ENCODE measurements around the gene LNP1. TPM values are rescaled to one million over a fixed set of nuclear protein-coding genes. Genes with fewer than 3 reads are reported as not detected.
A peak's percentile ranks its signal among the peaks of the same experiment; 100 is the strongest.

The LNP1 gene
- total RNA-seq, 1 experiment from 2014 or later = 6.7 TPM

DNA sequence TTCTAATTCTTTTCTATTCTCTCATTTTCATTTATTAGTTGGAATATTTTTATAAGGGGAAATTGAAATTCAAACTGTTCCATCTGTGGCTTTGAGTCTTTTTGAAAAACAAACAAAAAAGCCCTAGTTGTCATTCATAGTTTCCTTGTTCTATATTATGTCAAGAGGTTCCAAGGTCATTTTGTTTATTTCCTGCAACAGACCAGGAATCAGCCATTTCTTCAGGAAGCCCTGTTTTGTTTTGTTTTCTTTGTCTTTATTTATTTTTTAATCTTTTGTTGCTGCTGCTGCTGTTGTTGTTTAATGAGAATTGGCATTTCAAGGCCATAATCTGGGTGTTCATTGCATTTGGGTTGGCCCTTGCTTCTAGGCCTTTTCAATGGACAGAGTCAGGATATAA, 14.8 kb downstream of the LNP1 start (continued):
- TF ChIP-seq, protein P1, sequence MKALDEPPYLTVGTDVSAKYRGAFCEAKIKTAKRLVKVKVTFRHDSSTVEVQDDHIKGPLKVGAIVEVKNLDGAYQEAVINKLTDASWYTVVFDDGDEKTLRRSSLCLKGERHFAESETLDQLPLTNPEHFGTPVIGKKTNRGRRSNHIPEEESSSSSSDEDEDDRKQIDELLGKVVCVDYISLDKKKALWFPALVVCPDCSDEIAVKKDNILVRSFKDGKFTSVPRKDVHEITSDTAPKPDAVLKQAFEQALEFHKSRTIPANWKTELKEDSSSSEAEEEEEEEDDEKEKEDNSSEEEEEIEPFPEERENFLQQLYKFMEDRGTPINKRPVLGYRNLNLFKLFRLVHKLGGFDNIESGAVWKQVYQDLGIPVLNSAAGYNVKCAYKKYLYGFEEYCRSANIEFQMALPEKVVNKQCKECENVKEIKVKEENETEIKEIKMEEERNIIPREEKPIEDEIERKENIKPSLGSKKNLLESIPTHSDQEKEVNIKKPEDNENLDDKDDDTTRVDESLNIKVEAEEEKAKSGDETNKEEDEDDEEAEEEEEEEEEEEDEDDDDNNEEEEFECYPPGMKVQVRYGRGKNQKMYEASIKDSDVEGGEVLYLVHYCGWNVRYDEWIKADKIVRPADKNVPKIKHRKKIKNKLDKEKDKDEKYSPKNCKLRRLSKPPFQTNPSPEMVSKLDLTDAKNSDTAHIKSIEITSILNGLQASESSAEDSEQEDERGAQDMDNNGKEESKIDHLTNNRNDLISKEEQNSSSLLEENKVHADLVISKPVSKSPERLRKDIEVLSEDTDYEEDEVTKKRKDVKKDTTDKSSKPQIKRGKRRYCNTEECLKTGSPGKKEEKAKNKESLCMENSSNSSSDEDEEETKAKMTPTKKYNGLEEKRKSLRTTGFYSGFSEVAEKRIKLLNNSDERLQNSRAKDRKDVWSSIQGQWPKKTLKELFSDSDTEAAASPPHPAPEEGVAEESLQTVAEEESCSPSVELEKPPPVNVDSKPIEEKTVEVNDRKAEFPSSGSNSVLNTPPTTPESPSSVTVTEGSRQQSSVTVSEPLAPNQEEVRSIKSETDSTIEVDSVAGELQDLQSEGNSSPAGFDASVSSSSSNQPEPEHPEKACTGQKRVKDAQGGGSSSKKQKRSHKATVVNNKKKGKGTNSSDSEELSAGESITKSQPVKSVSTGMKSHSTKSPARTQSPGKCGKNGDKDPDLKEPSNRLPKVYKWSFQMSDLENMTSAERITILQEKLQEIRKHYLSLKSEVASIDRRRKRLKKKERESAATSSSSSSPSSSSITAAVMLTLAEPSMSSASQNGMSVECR (CRISPR knock-in tag; IDR thresholded peaks at IDR 0.05; ENCODE audit: borderline replicate concordance) = no peak
- TF ChIP-seq, protein P2, sequence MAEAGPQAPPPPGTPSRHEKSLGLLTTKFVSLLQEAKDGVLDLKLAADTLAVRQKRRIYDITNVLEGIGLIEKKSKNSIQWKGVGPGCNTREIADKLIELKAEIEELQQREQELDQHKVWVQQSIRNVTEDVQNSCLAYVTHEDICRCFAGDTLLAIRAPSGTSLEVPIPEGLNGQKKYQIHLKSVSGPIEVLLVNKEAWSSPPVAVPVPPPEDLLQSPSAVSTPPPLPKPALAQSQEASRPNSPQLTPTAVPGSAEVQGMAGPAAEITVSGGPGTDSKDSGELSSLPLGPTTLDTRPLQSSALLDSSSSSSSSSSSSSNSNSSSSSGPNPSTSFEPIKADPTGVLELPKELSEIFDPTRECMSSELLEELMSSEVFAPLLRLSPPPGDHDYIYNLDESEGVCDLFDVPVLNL (CRISPR knock-in tag; IDR thresholded peaks at IDR 0.05; ENCODE audit: borderline replicate concordance, low read depth) = no peak
- TF ChIP-seq, protein P3, sequence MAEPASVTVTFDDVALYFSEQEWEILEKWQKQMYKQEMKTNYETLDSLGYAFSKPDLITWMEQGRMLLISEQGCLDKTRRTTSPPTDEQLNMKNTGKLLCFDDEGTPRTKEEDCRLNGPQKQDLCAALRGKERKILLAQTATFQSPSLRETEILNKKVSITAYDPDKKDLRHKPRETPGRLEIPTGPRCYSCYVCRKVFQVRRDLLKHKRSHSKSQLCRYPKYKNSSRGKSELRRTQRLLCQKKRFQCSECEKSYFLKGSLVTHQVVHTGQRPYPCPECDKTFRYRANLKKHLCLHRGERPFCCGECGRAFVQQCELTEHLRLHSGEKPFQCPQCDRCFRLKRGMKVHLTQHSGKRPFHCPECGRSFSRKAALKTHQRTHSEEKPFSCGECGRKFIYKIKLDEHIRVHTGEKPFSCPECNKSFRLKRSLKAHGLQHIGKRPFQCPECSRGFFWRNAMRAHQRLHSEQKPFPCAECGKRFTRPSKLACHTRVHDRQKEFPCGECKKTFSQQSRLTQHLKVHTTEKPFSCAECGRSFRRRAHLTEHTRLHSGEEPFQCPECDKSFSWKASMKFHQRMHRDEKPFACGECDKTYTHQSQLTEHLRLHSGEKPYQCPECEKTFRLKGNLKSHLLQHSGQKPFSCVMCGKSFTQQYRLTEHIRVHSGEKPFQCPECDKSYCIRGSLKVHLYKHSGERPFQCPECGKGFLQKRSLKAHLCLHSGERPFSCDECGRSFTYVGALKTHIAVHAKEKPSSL (CRISPR knock-in tag; conservative IDR thresholded peaks at IDR 0.05) = no peak
- TF ChIP-seq ZBTB21 (CRISPR knock-in tag; IDR thresholded peaks at IDR 0.05; ENCODE audit: borderline replicate concordance) = no peak
- no peak for TF ChIP-seq ZNF121 (CRISPR knock-in tag; IDR thresholded peaks at IDR 0.05)
- TF ChIP-seq, protein P4, sequence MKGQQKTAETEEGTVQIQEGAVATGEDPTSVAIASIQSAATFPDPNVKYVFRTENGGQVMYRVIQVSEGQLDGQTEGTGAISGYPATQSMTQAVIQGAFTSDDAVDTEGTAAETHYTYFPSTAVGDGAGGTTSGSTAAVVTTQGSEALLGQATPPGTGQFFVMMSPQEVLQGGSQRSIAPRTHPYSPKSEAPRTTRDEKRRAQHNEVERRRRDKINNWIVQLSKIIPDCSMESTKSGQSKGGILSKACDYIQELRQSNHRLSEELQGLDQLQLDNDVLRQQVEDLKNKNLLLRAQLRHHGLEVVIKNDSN (CRISPR knock-in tag; IDR thresholded peaks at IDR 0.05) = no peak
- TF ChIP-seq, protein P5, sequence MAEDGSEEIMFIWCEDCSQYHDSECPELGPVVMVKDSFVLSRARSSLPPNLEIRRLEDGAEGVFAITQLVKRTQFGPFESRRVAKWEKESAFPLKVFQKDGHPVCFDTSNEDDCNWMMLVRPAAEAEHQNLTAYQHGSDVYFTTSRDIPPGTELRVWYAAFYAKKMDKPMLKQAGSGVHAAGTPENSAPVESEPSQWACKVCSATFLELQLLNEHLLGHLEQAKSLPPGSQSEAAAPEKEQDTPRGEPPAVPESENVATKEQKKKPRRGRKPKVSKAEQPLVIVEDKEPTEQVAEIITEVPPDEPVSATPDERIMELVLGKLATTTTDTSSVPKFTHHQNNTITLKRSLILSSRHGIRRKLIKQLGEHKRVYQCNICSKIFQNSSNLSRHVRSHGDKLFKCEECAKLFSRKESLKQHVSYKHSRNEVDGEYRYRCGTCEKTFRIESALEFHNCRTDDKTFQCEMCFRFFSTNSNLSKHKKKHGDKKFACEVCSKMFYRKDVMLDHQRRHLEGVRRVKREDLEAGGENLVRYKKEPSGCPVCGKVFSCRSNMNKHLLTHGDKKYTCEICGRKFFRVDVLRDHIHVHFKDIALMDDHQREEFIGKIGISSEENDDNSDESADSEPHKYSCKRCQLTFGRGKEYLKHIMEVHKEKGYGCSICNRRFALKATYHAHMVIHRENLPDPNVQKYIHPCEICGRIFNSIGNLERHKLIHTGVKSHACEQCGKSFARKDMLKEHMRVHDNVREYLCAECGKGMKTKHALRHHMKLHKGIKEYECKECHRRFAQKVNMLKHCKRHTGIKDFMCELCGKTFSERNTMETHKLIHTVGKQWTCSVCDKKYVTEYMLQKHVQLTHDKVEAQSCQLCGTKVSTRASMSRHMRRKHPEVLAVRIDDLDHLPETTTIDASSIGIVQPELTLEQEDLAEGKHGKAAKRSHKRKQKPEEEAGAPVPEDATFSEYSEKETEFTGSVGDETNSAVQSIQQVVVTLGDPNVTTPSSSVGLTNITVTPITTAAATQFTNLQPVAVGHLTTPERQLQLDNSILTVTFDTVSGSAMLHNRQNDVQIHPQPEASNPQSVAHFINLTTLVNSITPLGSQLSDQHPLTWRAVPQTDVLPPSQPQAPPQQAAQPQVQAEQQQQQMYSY (CRISPR knock-in tag; IDR thresholded peaks at IDR 0.05) = no peak

DNA sequence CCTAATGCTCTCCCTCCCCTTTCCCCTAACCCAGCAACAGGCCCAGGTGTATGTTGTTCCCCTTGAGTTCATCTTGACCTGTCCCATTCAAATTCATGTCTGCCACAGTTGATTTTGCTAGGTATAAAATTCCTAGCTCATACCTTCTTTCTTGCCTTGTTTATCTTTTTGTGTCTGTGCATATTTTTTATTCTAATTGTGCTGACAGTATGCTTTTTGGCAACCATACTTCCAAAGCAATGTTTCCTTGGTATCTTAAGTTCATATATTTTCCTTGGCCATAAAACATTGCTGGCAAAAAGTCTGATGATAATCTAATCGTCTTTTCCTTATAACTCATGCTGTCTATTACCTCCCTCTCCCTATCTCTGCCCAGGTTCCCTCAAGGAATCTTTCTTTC, 15.5 kb downstream of the LNP1 start:
- CTCF ChIA-PET = no interaction called here
- Mint-ChIP-seq H3K4me3 (no peak overlapping the region), H3K27me3 (ENCODE audit: low read depth) (no peaks in the 10 kb centered on the region), H3K9me3 (peaks cover 3% of the 10 kb centered on the region; the same call in 1 of the 2 replicates), H3K4me1 (peaks cover 54% of the 10 kb centered on the region), H3K36me3 (peaks cover 17% of the 10 kb centered on the region), H3K27ac (peak overlapping the region; percentile 32; the same call in 1 of the 2 replicates)
- ATAC-seq (no peak), DNase-seq (ENCODE audit: low spot score) (no peak)
- POLR2A ChIA-PET = no interaction called here
- TF ChIP-seq ZNF138 (CRISPR knock-in tag; conservative IDR thresholded peaks at IDR 0.05) (no peak), KAT7 (CRISPR knock-in tag; IDR thresholded peaks at IDR 0.05; ENCODE audit: borderline replicate concordance) (no peak), MXD4 (CRISPR knock-in tag; IDR thresholded peaks at IDR 0.05; ENCODE audit: borderline replicate concordance) (no peak), FOXK1 (CRISPR knock-in tag; IDR thresholded peaks at IDR 0.05) (no peak), CREB1 (CRISPR knock-in tag; IDR thresholded peaks at IDR 0.05) (no peak), ETV6 (CRISPR knock-in tag; IDR thresholded peaks at IDR 0.05) (no peak), ZNF263 (CRISPR knock-in tag; IDR thresholded peaks at IDR 0.05; ENCODE audit: low read depth) (no peak), NR1H2 (CRISPR knock-in tag; IDR thresholded peaks at IDR 0.05) (no peak), NFATC4 (CRISPR knock-in tag; IDR thresholded peaks at IDR 0.05) (no peak), ZNF423 (CRISPR knock-in tag; IDR thresholded peaks at IDR 0.05) (no peak)
- TF ChIP-seq, protein P6, sequence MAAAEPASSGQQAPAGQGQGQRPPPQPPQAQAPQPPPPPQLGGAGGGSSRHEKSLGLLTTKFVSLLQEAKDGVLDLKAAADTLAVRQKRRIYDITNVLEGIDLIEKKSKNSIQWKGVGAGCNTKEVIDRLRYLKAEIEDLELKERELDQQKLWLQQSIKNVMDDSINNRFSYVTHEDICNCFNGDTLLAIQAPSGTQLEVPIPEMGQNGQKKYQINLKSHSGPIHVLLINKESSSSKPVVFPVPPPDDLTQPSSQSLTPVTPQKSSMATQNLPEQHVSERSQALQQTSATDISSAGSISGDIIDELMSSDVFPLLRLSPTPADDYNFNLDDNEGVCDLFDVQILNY (CRISPR knock-in tag; IDR thresholded peaks at IDR 0.05) = no peak
- TF ChIP-seq, protein P7, sequence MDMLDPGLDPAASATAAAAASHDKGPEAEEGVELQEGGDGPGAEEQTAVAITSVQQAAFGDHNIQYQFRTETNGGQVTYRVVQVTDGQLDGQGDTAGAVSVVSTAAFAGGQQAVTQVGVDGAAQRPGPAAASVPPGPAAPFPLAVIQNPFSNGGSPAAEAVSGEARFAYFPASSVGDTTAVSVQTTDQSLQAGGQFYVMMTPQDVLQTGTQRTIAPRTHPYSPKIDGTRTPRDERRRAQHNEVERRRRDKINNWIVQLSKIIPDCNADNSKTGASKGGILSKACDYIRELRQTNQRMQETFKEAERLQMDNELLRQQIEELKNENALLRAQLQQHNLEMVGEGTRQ (CRISPR knock-in tag; IDR thresholded peaks at IDR 0.05) = no peak
